Astrocyte of the spinal cord (primary cell): ENCODE results near the gene WDR91.

Experiments used
- DNase-seq: peaks from one replicate; pipeline ENCODE4 v3.0.0; 2011; ENCODE audit warnings: low read depth, low spot score
- H3K4me3 ChIP-seq: 2 replicates; pipeline ENCODE4 v1.5.1; 2011; ENCODE audit warnings: low read depth, mild to moderate bottlenecking, low read length, moderate library complexity
- CTCF ChIP-seq: IDR thresholded peaks from 2 replicates; pipeline ENCODE4 v1.5.1; 2012; ENCODE audit warnings: low read depth, mild to moderate bottlenecking, low read length, inconsistent platforms
- in situ Hi-C: cut with HindIII; loops from 2 replicates; pipeline ENCODE4 v1.10.0; 2017; ENCODE audit warnings: low sequenced_read_pairs

The WDR91 gene

GRCh38 chr7:135164357-135165061 lies 46.8 kb downstream of the WDR91 start:
- H3K4me3 ChIP-seq: no peak overlapping the region
- in situ Hi-C loops: no loop called here
- no peak for TF ChIP-seq CTCF
- no peak for DNase-seq

DNA sequence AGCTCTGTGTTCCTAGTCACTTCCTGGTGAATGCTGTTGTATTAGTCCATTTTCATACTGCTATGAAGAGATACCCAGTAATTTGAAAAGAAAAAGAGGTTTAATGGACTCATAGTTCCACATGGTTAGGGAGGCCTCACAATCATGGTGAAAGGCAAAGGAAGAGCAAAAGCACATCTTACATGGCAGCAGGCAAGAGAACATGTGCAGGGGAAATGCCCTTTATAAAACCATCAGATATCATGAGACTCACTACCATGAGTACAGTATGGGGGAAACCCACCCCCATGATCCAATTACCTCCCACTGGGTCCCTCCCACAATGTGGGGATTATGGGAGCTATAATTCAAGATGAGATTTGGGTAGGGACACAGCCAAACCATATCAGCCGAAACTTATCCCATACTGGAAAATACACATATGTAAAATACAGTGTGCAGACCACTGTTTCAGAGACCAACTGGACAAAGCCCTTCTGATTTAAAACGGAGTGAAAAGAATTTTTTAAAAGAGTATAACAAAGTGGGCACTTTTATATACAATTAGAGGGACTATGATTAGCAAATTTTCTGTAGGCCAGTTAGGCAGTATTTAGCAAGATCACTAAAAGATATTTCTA lies 48.8 kb downstream of the WDR91 start:
- no peak for DNase-seq
- in situ Hi-C loops: no loop called here

DNA sequence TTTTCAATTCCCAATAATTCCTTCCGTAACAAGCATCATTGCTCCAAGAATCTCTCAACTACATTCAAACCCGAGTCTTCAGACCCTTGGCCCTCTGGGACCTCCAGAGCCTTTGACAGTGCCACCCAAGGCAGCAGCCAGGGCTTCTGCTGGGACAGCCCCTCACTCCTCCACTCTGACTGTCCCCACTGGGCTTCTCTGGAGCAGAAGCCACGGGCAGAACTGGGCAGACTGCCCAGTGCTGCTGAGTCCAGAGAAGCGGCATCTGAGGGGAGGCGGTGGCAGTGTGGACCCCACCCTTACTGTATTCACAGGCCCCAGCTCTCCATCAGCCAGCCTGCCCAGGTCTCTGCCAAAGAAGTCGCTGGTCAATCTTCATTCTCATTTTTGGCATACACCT lies 49.7 kb downstream of the WDR91 start:
- no peak for DNase-seq
- TF ChIP-seq CTCF: no peak
- in situ Hi-C loops: no loop called here
- no peak overlapping the region for H3K4me3 ChIP-seq

More for the DNA sequence above, 48.8 kb downstream of the WDR91 start:
- no peak overlapping the region for H3K4me3 ChIP-seq
- no peak for TF ChIP-seq CTCF

DNA sequence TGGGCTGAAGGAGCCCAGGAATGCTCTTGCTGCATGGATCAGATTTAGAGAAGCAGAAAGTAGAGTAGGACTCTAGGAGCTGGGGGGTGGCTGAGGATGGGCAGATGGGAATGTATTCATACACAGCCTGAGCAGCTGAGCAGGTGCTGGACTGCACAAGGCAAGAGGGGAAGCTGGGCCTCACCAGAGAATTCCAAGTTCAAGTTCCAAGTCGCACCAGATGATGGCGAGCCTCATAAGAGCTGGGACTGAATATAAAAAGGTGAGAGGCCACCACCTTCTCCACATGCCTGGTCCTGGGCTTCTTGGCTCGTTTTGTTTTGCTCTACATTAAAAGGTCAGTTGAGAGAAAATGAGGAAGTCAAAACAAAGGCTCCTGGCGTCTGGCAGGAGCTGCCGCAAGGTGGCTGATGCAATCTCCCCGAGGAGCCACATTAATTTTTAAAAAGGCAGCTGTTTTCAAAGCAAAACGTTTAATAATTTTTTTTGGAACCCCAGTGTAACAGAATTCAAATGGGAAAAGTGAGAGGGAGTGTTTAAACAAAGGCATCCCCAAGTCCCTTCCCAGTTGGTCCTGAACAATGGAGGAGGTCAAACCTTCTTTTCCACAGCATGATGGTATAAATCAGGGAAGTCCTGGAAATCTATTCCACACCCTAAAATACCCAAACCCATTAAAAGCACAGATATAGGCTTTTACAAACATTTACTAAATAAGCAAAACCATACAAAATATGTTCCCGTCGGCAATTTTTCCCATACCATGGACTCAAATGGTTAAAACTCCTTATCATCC lies 50.3 kb downstream of the WDR91 start:
- no peak for TF ChIP-seq CTCF
- in situ Hi-C loops: no loop called here
- H3K4me3 ChIP-seq: no peak overlapping the region
- DNase-seq: peak; percentile 40

- TF ChIP-seq CTCF: no peak
- in situ Hi-C loops: no loop called here
- H3K4me3 ChIP-seq: no peak overlapping the region
- peak; percentile 45 for DNase-seq
These were observed 51.0 kb downstream of the WDR91 start for GRCh38 chr7:135160098-135160857.

DNA sequence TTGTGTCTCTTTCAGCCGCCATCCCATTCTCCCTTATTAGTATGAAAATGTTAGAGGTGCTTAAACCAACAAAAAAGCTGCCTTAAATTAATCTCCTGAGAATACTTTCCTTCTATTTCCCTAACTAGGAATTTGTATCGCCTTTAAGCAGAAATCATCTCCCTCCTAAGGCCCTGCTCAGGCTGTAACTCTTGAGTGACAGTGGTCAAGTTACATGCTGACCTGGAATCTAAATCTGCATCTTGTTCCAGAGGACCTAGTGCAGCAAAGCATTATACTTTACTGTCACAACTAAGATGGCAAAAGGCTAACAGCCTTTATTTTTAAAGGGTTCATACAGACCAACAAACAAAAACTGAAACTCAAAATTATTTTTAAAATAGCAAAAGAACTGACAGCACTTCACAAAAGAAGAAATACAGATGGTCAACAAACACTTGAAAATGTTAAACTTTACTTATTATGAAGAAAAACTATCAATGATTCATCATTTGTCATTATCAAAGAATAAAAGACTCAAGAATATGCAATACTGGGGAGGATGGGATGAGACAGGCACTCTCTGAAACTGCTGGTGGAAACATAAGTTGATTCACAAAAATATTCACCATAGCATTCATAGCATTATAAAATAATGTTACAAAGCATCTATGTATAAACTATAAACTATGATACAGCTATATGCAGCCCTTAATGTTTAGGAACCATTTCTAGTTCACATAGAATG lies 51.8 kb downstream of the WDR91 start:
- in situ Hi-C loops: no loop called here
- no peak overlapping the region for H3K4me3 ChIP-seq

More for the DNA sequence above, 51.8 kb downstream of the WDR91 start:
- DNase-seq: no peak
- TF ChIP-seq CTCF: no peak
